GM10248 (cell line): ENCODE results near the gene PPP6R3.

Experiments used
- CTCF ChIA-PET: fragments of 300-600 bp; sonication (Branson Sonifier 250); formaldehyde crosslinking; extraction: SDS; loops from one replicate; lab custom pipeline; 2021; ENCODE audit warnings: antibody characterized with exemption; lab: Yijun Ruan, JAX
- POLR2A ChIA-PET: fragments of 350-650 bp; sonication (Branson Sonifier 250); formaldehyde crosslinking; extraction: SDS; loops from one replicate; lab custom pipeline; 2020; ENCODE audit warnings: antibody characterized with exemption; lab: Yijun Ruan, JAX
- DNase-seq: peaks from one replicate; pipeline ENCODE4 v3.0.0; 2012; ENCODE audit errors: extremely low spot score
- TF ChIP-seq, protein P1 (sequence below): IDR thresholded peaks from 2 replicates; pipeline ENCODE4 v1.5.1; 2012; ENCODE audit warnings: mild to moderate bottlenecking, low read depth; ENCODE audit errors: extremely low read depth, missing control alignments, control extremely low read depth

Gene PPP6R3

DNA sequence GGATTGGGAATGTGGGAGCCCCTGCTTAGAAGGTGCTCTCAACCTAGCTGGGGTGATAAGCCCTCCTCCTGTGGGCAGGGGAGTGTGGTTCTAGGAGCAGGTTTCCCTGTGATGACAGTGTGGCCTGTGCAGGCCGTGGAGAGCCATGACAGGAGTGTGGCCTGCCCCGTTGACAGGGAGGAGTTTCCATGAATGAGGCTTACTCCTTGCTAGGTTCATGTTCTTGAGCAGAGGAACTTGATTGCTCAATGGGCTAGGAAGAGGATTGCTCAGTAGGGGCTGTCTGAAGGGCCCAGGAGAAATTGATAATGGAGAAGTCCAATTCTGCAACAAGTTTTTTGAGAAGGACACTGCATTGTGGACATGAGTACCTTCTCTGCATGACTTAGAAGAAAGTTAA lies 92.0 kb downstream of the PPP6R3 start:
- ChIA-PET CTCF (interaction anchor here (2.0 kb wide), 1 partner anchor 10 kb away, joined by 5 read pairs; no protein-coding TSS in a partner anchor), POLR2A (no interaction called here)
- TF ChIP-seq, protein P1, sequence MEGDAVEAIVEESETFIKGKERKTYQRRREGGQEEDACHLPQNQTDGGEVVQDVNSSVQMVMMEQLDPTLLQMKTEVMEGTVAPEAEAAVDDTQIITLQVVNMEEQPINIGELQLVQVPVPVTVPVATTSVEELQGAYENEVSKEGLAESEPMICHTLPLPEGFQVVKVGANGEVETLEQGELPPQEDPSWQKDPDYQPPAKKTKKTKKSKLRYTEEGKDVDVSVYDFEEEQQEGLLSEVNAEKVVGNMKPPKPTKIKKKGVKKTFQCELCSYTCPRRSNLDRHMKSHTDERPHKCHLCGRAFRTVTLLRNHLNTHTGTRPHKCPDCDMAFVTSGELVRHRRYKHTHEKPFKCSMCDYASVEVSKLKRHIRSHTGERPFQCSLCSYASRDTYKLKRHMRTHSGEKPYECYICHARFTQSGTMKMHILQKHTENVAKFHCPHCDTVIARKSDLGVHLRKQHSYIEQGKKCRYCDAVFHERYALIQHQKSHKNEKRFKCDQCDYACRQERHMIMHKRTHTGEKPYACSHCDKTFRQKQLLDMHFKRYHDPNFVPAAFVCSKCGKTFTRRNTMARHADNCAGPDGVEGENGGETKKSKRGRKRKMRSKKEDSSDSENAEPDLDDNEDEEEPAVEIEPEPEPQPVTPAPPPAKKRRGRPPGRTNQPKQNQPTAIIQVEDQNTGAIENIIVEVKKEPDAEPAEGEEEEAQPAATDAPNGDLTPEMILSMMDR, result no peak
- DNase-seq, result no peak

DNA sequence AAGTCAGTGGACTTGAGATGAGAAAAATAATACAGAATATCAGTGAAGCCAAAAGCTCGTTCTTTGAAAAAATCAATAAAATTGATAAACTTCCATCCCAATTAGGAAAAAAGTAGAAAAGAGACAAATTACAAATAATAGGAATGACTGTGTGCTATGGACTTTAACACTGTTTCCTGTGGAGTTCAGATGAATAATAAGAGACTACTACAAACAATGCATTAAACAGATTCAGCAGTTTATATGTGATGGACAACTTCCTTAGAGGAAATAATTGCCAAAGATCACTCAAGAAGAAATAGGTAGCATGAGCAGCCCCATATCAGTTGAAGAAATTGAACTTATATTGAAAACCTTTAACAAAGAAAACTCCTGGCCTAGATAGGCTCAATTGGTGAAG lies 99.7 kb downstream of the PPP6R3 start:
- ChIA-PET POLR2A (no interaction called here), CTCF (interaction anchor here (0.7 to 1.0 kb wide), 2 partner anchors 9 to 24 kb away, joined by 3 to 4 read pairs; no protein-coding TSS in a partner anchor)
- DNase-seq, result no peak
- TF ChIP-seq, protein P1, result no peak

DNA sequence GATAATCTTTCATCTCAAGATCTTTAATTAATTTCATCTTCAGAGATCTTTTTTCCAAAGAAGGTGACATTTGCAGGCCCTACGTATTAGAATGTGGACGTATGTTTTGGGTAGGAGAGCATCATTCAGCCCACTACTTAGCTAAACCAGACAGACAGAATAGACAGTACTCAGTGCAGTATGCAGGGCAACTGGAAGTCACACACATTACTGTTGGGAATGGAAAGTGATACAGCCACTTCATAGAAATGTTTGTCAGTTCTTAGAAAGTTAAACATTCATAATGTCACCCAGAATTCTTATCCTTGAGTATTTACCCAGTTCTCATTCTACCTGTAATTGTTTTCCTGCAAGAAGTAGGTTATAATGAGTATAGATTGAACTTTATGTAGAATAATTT lies 102.9 kb downstream of the PPP6R3 start:
- TF ChIP-seq, protein P1, result no peak
- no peak for DNase-seq
- ChIA-PET CTCF (interaction anchor here (1.1 kb wide), 1 partner anchor 47 kb away, joined by 3 read pairs; no protein-coding TSS in a partner anchor), POLR2A (no interaction called here)

DNA sequence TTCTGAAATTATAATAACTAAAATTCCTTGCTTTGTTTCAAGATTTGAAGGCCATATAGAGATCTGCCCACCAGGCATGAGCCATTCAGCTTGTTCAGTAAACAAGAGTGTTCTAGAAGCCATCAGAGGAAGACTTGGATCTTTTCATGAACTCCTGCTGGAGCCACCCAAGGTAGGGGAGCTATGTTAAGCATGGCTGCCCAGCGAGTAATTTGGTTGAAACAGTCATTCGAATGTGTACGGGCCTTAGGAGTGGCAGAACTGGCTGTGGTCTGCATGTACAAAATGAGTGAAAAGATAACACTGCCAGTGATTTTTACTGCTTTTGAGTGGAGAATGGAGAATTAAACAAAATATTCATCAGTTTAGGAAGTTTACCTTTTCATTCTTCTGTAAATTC lies 103.7 kb downstream of the PPP6R3 start:
- CTCF ChIA-PET, result interaction anchor here (1.5 kb wide), 1 partner anchor 9 kb away, joined by 5 read pairs; no protein-coding TSS in a partner anchor
- POLR2A ChIA-PET, result no interaction called here
- no peak for DNase-seq
- TF ChIP-seq, protein P1, result no peak

DNA sequence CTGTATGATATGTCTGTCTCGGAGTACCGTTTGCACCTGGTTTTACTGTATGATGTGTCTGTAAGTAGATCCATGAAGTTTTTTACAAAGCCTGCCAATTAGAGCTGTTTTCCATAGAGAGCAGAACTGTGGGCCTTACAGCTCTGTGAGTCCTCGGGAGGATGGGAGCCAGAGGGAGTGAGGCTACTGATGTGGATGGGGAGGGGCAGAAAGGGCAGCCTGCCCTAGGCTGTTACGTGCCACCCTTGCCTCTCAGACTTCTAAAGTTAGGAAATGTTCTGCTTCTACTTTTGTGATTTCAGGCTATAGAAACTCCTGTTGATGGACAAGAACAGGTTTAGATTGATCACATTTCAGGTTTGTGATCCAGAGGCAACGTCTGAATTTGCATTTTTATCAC lies 105.2 kb downstream of the PPP6R3 start:
- DNase-seq, result no peak
- ChIA-PET CTCF (interaction anchor here (1.3 kb wide), 1 partner anchor 19 kb away, joined by 3 read pairs; no protein-coding TSS in a partner anchor), POLR2A (no interaction called here)
- TF ChIP-seq, protein P1, result no peak

DNA sequence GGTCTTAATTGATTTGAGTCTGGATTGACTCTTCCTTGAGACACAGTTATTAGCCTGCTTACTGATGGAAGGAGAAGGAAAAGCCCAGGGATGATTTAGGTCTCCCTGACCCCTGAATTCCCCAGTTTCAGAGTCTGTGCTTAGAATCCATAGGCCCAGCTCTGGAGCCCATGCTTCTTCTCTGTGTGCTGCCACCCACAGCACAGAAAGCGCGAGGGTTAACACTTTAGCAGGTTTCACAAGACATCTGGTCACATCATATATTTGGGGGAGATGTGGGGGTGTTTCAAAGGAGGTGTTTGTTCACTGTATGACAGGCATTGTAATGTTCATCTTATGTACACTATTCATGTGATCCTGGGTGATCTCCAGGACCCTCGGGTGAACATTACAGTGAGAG lies 107.0 kb downstream of the PPP6R3 start:
- POLR2A ChIA-PET, result no interaction called here

More for the DNA sequence above, 107.0 kb downstream of the PPP6R3 start:
- TF ChIP-seq, protein P1, result no peak
- no peak for DNase-seq
- CTCF ChIA-PET, result no interaction called here
